GM19397 (cell line): ENCODE results near the gene ARHGAP28.
"Not testable (repeated sequence)": the region's sequence is repeated elsewhere in the genome, so short reads cannot be mapped to it uniquely, and the experiment has no call there.

ENCODE experiments used
- ATAC-seq: cut with Tn5 transposase; IDR thresholded peaks from one replicate; pipeline ENCODE4 v1.9.1; 2021; ENCODE audit warnings: mild to moderate bottlenecking, moderate library complexity; ENCODE audit not compliant: unreplicated experiment

Gene ARHGAP28

DNA sequence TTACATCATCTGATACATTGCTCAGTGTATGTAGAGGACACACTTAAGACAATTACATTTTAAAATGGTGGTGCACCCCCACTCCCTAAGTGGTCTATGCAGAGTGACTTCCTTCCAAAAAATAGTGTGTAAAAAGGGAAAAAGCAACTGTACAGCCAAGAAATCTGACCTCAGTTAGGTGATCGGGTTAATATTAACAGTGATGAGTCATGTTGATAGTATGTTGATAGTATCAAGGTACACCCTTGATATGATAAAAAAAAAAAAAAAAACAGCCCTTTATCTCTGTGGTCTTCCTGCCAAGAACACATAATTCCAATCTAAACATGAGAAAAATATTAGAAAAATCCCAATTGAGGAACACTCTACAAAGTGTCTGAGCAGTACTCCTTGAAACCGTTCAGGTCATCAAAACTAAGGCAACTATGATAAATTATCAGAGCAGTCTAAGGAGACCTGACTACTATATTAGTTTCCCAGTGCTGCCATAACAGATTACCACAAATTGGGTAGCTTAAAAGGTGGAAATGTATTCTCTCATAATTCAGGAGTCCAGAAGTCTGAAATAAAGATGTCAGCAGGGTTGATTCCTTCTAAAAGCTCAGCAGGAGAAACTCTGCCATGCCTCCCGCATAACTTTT lies 171.9 kb downstream of the ARHGAP28 start:
- no peak for ATAC-seq

DNA sequence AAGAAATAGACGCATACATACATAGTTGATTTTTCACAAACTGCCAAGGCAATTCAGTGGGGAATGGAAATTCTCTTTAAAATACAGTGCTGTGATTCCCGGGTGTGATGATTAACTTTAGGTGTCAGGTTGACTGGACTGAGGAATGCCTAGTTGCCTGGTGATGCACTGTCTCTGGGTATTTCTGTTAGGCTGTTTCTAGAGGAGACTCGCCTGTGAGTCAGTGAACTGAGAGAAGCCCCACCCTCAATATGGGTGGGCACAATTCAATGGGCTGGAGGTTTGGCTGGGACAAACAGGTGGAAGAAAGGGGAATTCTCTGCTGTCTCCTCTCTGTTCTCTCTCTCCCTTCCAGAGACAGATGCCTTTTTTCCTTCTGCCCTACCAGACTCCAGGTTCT lies 187.6 kb downstream of the ARHGAP28 start:
- no peak for ATAC-seq

GRCh38 chr18:6920099-6920955 lies 190.8 kb downstream of the ARHGAP28 start:
- ATAC-seq: no peak

GRCh38 chr18:6921571-6921970 lies 192.1 kb downstream of the ARHGAP28 start:
- ATAC-seq: no peak

DNA sequence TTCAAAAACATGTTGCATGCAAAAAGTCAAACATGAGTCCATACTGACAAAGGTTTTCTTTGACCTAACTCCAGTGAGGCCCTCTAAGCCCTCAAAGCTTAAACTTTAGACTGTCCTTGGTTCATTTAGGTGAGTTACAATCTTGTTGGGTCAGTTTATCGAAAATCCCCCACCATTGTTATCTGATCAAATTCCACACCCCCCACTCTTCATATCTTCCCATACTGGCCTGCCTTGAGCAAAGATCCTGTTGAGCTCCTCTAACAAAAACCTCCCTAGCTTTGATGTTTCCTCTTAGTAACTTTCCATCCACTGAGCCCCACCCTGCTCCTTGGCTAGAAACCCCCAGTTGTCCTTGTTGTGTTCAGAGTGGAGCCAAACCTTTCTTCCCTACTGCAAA lies 193.7 kb downstream of the ARHGAP28 start:
- ATAC-seq: no peak

GRCh38 chr18:6927153-6927552 lies 197.6 kb downstream of the ARHGAP28 start:
- ATAC-seq: no peak

- no peak for ATAC-seq
Measured at GRCh38 chr18:6928359-6928758, 198.8 kb downstream of the ARHGAP28 start.

- no peak for ATAC-seq
Measured at GRCh38 chr18:6929370-6930102, 200.0 kb downstream of the ARHGAP28 start.

- no peak for ATAC-seq
Measured at GRCh38 chr18:6934859-6935258, 205.3 kb downstream of the ARHGAP28 start.

DNA sequence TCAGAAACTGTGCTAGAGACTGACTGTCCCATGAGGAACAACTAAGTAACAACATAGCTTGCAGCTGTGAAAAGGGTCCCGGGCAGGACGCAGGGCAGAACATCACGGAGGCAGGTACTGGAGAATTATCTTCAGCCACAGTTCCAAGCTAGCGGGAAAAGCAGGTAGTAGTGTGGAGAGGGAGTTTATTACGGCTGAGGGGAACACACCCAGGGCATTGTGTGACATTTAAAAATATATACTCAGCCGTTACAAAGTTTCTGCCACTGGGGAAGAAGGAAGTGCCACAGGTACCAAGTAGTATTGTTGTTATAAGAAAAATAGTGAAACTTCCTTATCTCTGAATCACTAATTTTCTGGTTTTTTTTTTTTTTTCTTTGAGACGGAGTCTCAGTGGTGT lies 208.5 kb downstream of the ARHGAP28 start:
- ATAC-seq: no peak

- not testable (repeated sequence) for ATAC-seq
Measured at GRCh38 chr18:6938403-6938802, 208.9 kb downstream of the ARHGAP28 start.

GRCh38 chr18:6939972-6940371 lies 210.5 kb downstream of the ARHGAP28 start:
- ATAC-seq: no peak

DNA sequence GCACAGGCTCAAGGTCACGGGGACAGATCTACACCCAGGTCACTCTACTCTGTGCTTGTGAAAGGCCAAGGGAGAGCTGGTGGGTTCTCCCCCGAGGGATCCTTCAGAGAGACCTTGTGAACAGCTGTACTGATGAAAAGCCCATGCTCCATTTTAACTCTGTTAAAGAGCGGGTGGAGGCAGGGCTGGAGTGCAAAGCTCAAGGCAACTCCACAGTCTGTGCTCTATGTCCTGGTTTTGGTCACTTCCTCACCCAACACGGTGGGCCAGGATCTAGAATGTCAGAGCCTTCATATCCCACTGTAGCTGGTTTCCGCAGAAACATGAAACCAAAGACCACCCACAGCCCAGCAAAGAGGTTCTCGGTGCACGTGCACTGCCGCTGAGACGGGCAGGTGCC lies 210.9 kb downstream of the ARHGAP28 start:
- ATAC-seq: no peak

GRCh38 chr18:6941996-6942395 lies 212.5 kb downstream of the ARHGAP28 start:
- no peak for ATAC-seq

DNA sequence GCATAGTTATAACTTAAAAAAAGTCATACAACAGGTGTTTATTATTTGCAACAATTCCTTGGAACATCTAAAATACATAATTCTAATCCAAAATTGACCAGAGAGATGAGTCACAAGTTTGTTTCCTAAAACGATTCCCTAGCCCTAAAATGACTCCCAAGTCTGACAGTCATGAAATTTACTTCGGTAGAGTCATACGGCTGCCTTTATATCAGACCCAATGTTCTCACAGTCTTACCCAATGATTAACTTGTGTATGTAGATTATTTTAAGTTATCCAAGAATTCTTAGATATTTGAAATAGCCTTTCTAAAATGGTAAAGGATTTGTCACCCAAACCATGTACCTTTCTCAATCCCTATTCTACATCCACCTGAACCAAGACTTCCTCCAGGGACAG lies 213.2 kb downstream of the ARHGAP28 start:
- ATAC-seq: no peak

GRCh38 chr18:6943143-6943542 lies 213.6 kb downstream of the ARHGAP28 start:
- no peak for ATAC-seq

DNA sequence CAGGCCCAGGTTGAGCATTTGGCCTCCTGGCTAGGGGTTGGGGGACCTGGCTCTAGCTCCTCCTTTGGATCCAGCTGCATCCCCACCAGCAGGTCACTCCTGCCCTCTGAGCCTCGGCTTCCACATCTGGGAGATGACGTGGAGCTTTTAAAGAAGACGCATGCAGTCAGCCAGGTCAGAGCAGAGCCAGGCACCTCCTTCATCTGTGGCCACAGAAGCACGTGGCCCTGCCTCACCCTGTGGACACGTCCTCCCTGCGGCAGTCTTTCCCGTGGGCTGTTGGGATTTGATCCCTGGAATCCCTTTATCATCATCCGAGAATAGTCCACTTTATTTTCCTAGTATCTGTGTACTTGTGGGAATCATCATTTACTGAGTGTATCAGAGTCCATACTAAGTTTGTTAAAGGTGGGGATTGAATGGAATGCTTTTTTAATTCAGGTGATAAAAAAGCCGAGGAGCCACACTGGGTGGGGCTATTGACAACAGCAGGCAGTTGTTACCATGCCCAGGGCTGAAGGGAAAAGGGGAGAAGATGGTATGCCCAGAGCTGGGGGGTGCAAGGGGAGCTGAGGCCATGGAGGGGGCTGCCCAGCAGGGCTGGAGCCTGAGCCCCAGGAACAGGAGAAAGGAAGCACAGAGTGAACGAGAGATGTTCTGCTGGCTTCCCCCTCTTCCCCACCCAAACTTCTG lies 218.0 kb downstream of the ARHGAP28 start:
- ATAC-seq: no peak

GRCh38 chr18:6948281-6949055 lies 219.0 kb downstream of the ARHGAP28 start:
- ATAC-seq: no peak

DNA sequence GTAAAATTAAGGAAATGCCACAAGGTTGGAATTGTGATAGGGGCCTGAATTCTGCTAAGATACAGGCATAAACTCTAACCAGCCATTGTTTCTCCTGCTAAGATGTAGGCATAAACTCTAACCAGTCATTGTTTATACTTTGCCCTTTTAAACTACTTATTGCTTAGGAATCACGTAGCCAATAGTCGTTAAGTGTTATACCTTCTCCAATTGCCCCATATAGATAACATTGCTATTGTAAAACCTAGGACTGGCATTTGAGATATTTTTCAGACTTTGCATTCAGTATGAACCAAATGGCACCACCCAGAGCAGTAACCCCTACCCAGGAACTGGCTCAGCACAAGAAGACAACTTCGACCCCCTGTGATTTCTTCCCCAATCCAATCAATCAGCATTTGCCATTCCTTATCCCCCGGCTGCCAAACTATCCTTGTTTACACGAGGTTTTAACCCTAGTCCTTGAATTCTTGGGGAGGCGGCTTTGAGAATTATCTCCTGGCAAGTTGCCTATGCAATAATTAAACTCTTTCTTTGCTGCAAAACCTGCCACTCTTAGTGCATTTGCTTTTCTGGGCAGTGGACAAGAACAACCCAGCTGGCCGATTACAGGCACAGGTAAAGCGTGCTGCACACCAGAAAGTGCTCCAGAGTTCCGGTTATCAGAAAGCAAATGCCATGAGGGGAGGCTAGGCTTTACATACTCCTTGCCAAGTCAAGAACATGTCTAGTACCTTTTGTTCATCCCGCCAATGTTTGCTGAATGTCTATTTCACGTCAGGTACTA lies 220.5 kb downstream of the ARHGAP28 start:
- ATAC-seq: no peak

DNA sequence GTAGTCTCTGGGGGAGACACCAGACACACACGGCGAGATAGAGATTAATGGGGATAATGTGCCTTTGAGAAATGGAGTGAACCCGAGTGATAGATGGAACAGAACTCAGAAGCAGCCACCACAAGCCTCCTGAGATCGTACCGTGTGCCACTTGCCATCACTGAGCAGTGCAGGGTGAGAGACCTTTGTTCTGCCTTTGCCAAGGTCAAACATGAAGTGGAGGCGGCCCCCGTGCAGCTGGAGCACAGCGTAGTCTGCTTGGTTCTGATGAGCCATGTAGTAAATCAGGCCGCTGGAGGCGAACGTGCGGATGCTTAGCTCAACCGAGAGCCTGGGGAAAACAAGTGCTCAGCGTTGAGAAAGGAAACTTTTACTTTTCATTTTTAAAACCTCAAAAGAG lies 221.1 kb downstream of the ARHGAP28 start:
- no peak for ATAC-seq
